ENCODE results near the gene FXR2.
"Not testable (repeated sequence)": the region's sequence is repeated elsewhere in the genome, so short reads cannot be mapped to it uniquely, and the experiment has no call there.

The FXR2 gene

DNA sequence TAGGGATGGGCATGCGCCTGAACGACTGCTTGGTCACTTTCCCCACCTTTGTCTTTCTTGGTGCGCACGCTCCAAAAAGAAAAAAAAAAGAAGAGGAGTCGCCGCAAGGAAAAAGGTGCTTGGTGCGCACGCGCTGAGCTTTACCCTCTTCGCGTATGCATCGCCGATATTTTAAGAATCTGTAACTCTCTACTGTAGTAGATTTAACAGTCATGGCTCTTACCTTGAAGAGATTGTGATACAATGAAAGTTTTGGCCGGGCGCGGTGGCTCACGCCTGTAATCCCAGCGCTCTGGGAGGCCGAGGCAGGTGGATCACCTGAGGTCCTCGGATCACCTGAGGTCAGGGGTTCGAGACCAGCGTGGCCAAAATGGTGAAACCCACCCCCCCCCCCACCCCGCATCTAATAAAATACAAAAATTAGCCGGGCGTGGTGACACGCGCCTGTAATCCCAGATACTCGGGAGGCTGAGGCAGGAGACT is 609 bp upstream of the FXR2 start:
- TF ChIP-seq POLR2A (IDR thresholded peaks at IDR 0.05; ENCODE audit: low read depth, low read length), result no peak
- FAIRE-seq (no peak), DNase-seq (ENCODE audit: insufficient read length, low spot score) (no peak)

DNA sequence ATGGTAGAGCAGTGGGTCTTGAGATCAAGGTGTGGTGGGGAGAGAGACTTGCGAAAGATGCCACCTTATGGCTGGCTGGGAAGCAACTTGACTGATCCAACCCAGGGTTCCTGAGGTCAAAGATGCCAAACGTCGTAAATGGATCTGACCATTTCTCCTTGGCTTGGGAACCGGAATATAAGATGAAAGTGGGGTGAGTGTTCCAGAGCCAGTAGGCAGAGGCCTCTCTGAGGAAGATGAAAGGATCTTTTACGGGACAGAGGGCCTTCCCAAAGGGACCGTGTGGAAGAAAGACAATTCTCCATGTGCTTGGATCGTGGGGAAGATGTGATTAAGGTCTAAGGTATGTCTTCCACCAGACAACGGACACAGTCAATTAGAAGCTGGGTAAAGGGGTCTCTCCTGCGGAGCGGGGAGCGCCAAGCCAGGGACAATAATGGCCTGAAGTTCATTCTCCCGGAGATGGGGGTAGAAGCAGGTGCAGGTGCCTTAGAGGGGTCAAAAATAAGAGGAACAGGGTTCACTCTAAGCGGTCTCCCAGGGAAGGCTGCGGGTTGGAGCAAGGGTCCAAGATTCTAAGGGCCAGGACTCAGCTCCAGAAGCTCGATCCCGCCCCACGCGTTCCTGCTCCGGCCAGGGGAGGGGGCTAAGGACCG is 800 bp downstream of the FXR2 start:
- peak; percentile 15 for DNase-seq (ENCODE audit: insufficient read length, low spot score)
- no peak for FAIRE-seq
- TF ChIP-seq POLR2A (IDR thresholded peaks at IDR 0.05; ENCODE audit: low read depth, low read length), result no peak

DNA sequence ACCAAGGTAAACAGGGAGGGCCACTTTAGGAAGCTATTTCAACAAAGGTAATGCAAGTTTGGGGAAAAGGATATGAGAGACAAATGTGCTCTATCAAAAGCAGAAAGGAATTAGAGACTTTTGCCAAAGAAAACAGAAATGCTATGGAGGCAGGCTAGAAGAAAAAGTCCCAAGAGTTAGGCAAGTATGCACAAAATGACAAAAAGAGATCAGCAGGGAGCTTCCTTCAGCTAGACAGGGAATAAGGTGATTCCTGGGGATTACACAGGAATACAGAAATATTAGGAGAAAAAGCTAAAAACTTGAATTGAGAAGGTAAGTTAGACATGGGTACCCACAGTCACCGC is 2.4 kb downstream of the FXR2 start:
- no peak for TF ChIP-seq POLR2A (IDR thresholded peaks at IDR 0.05; ENCODE audit: low read depth, low read length)
- DNase-seq (ENCODE audit: insufficient read length, low spot score), result no peak
- no peak for FAIRE-seq

DNA sequence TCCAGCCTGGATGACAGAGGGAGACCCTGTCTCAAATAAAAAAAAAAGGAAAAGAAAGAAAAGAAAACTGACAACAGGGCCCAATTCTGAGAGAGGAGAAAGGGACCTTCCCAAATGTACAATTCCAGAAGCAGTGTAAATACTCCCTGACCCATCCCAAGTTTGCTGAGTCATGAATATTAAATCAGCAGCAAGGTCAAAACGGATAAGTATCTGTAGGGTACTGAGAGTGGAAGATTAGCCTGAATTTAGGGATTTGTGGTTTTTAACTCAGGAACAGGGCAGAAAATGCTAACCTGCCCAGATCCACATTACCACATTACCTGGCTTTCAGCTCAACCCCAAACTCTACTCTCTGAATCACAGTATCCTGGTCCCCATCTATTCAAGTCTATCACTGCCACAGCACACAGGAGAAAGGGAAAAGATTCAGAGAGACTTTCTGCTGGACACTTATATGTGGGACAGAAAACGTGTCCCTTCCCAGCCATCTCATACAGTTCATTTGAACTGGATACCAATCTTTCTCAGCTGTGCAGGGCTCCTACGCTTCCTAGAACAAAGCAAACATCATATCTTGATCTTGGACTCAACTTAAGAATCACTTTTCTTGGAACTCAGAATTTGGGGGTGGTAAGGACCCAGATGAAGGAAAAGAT is 2.9 kb downstream of the FXR2 start:
- DNase-seq (ENCODE audit: insufficient read length, low spot score), result no peak
- no peak for TF ChIP-seq POLR2A (IDR thresholded peaks at IDR 0.05; ENCODE audit: low read depth, low read length)
- no peak for FAIRE-seq

DNA sequence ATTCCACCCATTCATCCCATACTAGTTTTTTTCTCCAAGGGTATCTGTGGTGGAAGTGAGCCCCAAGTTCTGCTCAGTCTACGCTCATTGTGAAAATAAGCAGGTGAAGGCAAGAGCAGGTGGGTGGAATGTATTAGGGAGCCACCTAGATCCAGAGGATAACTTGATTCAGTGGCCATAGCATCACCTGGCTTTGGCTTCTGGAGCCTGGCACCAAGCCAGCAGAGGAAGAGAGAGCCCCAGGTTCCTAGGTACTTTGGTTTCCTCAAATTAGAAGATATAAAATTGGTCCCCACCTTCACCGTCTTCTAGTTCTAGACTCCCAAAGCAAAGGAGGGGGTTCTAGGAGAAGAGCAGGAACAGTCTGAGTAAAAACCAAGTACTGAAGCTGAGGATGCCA is 4.1 kb downstream of the FXR2 start:
- DNase-seq (ENCODE audit: insufficient read length, low spot score) (no peak), FAIRE-seq (no peak)
- no peak for TF ChIP-seq POLR2A (IDR thresholded peaks at IDR 0.05; ENCODE audit: low read depth, low read length)

DNA sequence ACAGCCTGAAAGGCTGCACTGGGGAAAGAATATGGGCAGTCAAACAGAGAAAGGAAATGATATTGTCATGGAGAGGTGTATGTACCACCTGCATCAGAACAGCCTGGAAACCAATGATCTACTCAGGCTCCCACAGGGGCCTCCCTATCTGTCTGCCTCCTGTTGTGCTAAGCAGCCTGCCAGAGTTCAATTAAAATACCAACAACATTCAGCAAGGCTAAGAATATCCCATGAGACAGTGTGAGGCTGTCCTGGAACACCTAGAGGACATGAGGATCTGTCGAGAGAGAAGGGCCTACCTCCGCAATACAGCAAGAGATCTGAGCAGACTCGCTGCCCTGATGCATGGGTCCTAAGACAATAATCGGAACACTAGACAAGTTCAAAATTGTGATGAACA is 8.4 kb downstream of the FXR2 start:
- no peak for FAIRE-seq
- DNase-seq (ENCODE audit: insufficient read length, low spot score), result no peak
- TF ChIP-seq POLR2A (IDR thresholded peaks at IDR 0.05; ENCODE audit: low read depth, low read length), result no peak

DNA sequence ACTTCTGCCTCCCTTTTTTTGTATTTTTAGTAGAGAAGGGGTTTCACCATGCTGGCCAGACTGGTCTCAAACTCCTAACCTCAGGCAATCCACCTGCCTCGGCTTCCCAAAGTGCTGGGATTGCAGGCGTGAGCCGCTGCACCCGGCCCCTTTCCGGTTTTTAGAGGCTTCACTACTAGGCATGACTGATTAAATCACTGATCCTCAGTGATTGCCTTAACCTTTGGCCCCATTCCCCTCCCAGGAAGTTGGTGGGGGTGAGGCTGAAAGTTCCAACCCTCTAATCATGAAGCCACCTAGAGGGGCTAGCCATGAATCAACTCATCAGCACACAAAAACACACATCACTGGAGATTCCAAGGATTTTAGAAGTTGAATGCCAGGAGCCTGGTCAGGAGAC is 17.1 kb downstream of the FXR2 start:
- DNase-seq (ENCODE audit: insufficient read length, low spot score); FAIRE-seq: not testable (repeated sequence)

DNA sequence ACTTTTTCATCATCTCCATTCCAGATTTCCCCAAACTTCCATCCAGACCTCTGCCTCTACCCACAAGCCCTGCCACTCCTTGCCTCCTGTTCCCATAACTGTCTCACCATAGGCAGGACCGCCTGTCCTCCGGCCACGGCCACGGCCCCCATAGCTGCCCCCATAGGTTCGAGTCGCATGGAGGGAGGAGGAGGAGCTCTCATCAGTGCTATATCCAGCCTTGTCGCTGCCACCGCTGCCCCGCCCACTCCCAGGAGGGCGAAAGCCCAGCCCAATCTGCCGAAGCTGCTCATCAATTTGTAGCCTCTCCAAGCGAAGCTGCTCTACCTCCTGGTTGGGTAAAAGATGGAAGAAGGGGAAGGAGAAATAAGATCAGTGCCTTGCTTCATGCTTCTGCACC is 21.4 kb downstream of the FXR2 start:
- DNase-seq (ENCODE audit: insufficient read length, low spot score), result no peak
- TF ChIP-seq POLR2A (IDR thresholded peaks at IDR 0.05; ENCODE audit: low read depth, low read length), result no peak
- FAIRE-seq, result no peak

DNA sequence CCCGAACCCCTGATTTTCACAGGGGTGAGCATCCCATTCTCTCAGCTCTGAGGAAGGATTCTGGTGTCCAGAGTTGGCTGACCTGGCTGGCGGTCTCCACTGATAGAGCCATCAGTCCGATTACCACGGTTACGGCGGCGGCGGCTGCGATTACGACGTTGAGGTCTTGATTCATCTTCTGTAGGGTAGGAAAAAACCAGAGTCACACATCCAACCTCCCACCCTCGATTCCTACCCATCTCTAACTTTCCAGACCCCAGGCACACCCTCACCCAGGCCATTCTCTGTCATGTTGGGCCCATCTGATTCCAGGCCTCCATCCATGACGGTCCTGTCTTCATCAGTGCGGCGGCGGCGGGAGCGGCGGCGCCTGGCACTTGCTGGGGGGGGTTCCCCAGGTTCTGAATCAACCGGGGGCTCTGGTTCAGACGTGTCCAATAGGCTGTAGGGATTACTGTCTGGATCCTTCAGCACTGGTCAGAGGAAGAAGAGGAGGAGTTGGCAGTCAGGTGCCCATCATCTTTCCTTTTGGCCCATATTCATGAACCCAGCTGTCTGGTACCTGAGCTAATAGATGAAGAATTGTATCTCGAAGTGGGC is 22.2 kb downstream of the FXR2 start:
- TF ChIP-seq POLR2A (IDR thresholded peaks at IDR 0.05; ENCODE audit: low read depth, low read length), result no peak
- no peak for DNase-seq (ENCODE audit: insufficient read length, low spot score)
- no peak for FAIRE-seq

DNA sequence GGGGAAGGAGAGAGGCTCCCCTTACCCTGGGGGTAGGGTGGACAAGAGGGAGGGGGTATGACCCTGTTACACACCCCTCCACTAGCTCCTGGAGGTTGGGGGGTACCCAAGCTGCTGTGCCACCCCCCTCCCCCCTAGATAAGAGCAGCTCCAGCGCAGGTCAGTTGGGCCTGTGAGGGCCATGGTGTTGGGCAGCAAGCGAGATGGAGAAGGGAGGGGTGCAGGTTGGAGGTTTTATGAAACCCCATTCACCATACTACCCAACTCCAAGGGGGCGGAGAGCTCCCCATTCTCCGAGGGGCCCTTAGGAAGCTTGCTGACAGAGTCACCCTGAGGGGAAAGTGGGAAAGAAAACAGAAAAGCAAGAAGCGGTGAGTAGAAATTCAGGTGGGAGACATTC is 23.1 kb downstream of the FXR2 start:
- FAIRE-seq, result no peak
- no peak for DNase-seq (ENCODE audit: insufficient read length, low spot score)
- no peak for TF ChIP-seq POLR2A (IDR thresholded peaks at IDR 0.05; ENCODE audit: low read depth, low read length)

DNA sequence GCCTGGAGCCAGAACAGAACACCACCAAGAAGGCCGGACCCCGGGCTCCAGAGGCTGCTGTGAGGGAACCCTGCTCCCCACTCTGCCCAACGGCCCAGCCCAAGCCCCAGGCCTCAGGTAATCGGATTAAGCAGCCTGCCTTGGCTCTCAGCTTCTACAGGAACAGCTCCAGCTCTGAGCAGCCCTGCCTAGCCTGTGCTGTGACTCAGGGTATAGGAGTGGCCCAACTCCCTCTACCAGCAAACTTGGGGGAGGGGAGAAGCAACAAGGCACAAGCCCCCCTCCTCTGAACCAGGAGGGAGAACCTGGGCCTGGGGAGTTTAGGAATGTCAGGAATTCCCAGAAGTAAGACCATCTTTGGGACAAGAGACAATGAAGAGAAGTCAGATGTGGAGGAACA is 24.0 kb downstream of the FXR2 start:
- DNase-seq (ENCODE audit: insufficient read length, low spot score) (no peak), FAIRE-seq (no peak)
- TF ChIP-seq POLR2A (IDR thresholded peaks at IDR 0.05; ENCODE audit: low read depth, low read length), result no peak

DNA sequence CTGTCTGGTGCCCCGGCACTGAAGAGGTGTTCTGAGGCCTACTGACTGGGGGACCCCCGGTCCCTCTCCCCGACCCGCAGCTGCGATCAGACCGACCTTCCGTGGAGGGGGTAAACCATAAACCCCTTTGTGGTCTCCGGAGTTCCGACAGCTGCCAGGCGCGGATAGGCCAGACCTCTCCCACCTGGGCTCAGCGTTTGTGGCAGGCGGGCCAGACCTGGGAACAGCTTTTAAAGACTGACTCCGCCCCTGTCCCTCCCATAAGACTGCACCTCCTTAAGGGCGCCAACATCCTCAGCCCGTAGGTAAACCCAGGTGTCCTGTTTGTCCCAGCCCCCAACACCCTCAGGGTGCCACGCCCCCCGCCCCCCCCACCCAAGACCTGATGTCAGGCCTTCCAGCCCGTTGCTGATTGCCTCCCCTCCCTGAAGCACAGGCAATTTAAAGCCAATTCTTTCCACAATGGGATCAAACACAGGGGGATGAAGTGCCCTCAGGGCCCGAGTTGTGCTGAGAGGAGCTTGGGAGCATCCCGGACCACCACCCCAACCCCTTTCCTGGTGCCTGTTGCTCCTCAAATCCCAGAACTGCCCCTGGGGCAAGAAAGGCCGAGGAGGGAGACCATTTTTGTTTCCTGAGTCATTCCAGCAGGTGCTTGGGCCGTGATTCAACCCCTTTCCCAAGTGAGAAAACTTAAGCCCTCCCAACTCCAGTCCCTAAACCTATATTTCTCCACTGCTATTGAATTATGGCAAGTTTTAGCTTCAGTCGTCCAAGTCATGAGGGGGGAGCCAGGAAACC is 24.6 kb downstream of the FXR2 start, which contains the start of gene SOX15:
Gene SOX15 (minus strand): TSS at position 204 of the 801 bp plus-strand sequence. CDS start 418 bp downstream, outside the sequence.
- FAIRE-seq (no peak), DNase-seq (ENCODE audit: insufficient read length, low spot score) (peak; percentile 55)
- TF ChIP-seq POLR2A (IDR thresholded peaks at IDR 0.05; ENCODE audit: low read depth, low read length), result no peak

DNA sequence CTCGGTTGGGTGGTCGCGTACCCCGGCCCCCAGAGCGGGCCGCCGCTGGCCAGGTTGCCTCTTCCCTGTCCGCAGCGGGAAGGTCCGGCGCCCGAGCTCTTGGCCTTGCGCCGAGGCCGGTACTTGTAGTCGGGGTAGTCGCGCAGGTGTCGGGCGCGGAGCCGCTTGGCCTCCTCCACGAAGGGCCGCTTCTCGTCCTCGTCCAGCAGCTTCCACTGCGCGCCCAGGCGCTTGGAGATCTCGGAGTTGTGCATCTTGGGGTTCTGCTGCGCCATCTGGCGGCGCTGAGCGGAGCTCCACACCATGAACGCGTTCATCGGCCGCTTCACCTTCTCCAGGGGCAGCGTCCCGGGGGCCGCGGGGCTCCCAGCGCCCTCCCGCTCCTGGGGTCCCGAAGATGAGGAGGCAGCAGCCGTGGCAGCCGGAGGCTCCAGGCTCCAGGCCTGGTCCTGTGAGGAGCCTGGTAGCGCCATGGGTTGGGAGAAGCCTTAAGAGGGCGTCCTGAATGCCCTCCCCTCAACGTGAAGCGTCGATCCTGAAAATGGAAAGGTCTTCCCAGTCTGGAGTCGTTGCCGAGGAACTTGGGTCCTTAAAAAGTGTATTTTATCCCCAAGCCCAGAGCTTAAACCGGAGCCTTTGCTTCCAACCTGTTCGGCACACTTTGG is 25.4 kb downstream of the FXR2 start:
- DNase-seq (ENCODE audit: insufficient read length, low spot score), result no peak

More for the DNA sequence above, 25.4 kb downstream of the FXR2 start:
- no peak for FAIRE-seq
- no peak for TF ChIP-seq POLR2A (IDR thresholded peaks at IDR 0.05; ENCODE audit: low read depth, low read length)
